ENCODE data around the gene MBNL3. TPM values are rescaled to one million over a fixed set of nuclear protein-coding genes. Genes with fewer than 3 reads are reported as not detected.

MBNL3 gene
- total RNA-seq, 2 experiments from 2014 or later = 15.3 to 19.3 TPM

DNA sequence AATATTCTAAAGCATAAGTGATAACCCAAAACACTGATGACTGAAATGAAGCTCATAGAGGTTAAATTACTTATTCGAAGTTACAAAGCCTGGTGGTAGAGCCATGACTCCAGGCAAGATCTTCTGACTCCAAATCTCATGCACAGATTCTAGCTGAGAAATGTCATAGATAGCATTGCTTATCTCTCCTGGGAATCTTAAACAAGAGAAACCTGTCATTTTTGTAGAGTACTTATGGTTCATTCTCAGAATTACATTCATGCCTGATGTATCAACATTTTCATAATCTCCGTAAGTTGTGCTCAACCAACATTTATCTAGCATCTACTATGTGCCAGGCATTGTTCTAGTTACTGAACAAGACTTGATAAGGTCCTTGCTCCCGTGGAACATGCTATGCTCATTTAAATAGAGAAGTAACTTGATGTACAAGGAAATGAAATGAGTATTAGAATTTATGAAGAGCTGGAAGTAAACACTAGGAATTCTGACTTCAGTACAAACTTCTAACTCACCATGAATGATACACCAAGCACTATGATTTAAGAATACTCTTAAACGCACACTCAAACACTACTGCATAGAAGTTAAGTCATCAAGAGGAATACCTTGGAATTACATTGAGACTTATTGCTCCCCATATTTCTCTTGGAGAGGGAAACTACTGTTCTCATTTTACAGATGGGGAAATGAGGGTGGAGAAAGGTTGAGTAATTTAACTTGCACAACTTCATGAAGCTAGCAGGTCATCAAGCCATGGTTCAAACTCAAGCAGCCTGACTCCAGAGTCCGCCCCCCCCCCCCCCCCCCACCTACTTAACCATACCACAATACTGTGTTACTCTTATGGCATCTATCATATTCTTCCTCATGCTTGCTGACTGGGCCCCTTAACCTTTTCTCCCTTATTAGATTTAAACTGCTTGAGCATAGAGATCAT, 45.4 kb downstream of the MBNL3 start:
- CTCF ChIA-PET = interaction anchor here (0.7 kb wide), 1 partner anchor 554 kb away, joined by 3 read pairs; no protein-coding TSS in a partner anchor
- Mint-ChIP-seq H3K4me3 (no peak overlapping the region), H3K36me3 (ENCODE audit: low read depth) (no peaks in the 10 kb centered on the region), H3K4me1 (peaks cover 7% of the 10 kb centered on the region), H3K27me3 (no peaks in the 10 kb centered on the region), H3K9me3 (ENCODE audit: low read depth) (peaks cover 11% of the 10 kb centered on the region), H3K27ac (no peak overlapping the region)
- POLR2A ChIA-PET = no interaction called here
- intact Hi-C loops (cut with DNase I, micrococcal nuclease) = no loop called here
- ATAC-seq (no peak), DNase-seq (no peak)

DNA sequence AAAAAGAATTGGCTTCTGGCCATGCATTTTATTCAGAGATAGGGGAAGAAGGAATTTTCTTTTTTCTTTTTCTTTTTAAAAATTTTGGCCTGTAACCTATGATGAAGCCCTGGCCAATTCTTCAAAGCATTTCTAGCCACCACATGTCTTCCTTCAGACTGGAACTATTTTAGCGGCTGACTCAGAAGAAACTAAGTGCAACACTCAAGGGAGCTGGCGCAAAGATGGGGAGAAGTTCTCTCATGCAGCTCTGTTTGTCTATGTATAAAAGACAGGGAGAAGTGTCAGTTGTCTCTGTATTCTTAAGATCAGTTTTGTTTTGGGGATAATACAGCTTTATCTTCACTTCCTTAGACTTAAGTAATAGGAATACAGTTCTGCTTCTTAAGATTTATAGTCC, 46.1 kb downstream of the MBNL3 start:
- peaks cover 7% of the 10 kb centered on the region for H3K4me1 Mint-ChIP-seq
- no peak overlapping the region for H3K27ac Mint-ChIP-seq
- DNase-seq (no peak), ATAC-seq (no peak)
- no peak overlapping the region for H3K4me3 Mint-ChIP-seq
- intact Hi-C loops (cut with DNase I, micrococcal nuclease) = no loop called here
- H3K9me3 Mint-ChIP-seq (ENCODE audit: low read depth) = peaks cover 7% of the 10 kb centered on the region
- ChIA-PET POLR2A (no interaction called here), CTCF (interaction anchor here (0.7 kb wide), 1 partner anchor 553 kb away, joined by 3 read pairs; no protein-coding TSS in a partner anchor)
- H3K27me3 Mint-ChIP-seq = no peaks in the 10 kb centered on the region
- no peaks in the 10 kb centered on the region for H3K36me3 Mint-ChIP-seq (ENCODE audit: low read depth)

DNA sequence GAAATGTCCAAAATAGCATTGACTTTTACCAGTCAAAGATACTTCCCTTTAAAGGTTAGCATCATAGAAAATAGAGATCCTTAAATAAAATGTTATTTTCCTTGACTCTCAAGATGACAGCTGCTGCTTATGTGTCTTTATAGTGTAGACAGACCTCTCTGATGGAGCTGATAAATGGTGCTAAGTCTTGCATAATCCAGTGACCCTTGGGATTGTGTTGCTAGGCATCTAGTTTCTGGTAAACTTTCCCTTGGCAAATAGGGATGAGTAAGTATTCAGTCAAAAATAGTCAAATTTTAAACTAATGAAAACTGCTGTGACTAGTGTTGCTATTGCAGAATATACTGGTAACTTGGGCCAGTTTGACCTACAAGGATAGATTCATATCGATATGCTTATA, 53.6 kb downstream of the MBNL3 start:
- H3K4me3 Mint-ChIP-seq = no peak overlapping the region
- intact Hi-C loops (cut with DNase I, micrococcal nuclease) = no loop called here
- ATAC-seq (no peak), DNase-seq (no peak)
- H3K4me1 Mint-ChIP-seq = peaks cover 2% of the 10 kb centered on the region
- no peak overlapping the region for H3K27ac Mint-ChIP-seq
- no peaks in the 10 kb centered on the region for H3K9me3 Mint-ChIP-seq (ENCODE audit: low read depth)
- peaks cover 4% of the 10 kb centered on the region for H3K36me3 Mint-ChIP-seq (ENCODE audit: low read depth)
- ChIA-PET CTCF (no interaction called here), POLR2A (no interaction called here)
- no peaks in the 10 kb centered on the region for H3K27me3 Mint-ChIP-seq

- ATAC-seq (no peak), DNase-seq (no peak)
- POLR2A ChIA-PET = no interaction called here
- peaks cover 4% of the 10 kb centered on the region for H3K36me3 Mint-ChIP-seq (ENCODE audit: low read depth)
- H3K9me3 Mint-ChIP-seq (ENCODE audit: low read depth) = no peaks in the 10 kb centered on the region
- H3K27me3 Mint-ChIP-seq = no peaks in the 10 kb centered on the region
- H3K27ac Mint-ChIP-seq = no peak overlapping the region
- peaks cover 4% of the 10 kb centered on the region for H3K4me1 Mint-ChIP-seq
- CTCF ChIA-PET = no interaction called here
- intact Hi-C loops (cut with DNase I, micrococcal nuclease) = no loop called here
- H3K4me3 Mint-ChIP-seq = no peak overlapping the region
Observed at GRCh38 chrX:132433551-132433950, 55.3 kb downstream of the MBNL3 start.

DNA sequence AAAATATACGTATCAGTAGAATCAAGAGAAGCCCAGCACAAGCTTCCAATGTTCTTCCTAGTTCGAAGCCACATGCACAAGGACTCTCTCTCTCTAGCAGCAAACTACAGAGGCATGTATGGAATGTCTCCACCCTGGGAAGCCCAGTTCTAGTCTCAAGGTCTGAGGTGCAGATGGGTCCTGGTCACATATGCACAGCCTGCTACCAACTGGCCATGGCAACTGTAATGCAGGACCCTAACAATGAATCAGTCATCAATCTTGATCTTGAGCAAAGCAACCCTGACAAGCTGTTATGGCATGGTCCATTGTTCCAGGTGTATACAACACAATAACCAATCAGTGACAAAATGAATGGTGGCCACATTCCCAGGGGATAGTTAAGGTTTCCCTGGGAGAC, 55.8 kb downstream of the MBNL3 start:
- peaks cover 4% of the 10 kb centered on the region for H3K36me3 Mint-ChIP-seq (ENCODE audit: low read depth)
- no peak overlapping the region for H3K27ac Mint-ChIP-seq
- POLR2A ChIA-PET = no interaction called here
- H3K9me3 Mint-ChIP-seq (ENCODE audit: low read depth) = no peaks in the 10 kb centered on the region
- CTCF ChIA-PET = no interaction called here
- ATAC-seq = no peak
- no peaks in the 10 kb centered on the region for H3K27me3 Mint-ChIP-seq
- H3K4me3 Mint-ChIP-seq = no peak overlapping the region
- peaks cover 4% of the 10 kb centered on the region for H3K4me1 Mint-ChIP-seq
- no peak for DNase-seq
- intact Hi-C loops (cut with DNase I, micrococcal nuclease) = no loop called here

DNA sequence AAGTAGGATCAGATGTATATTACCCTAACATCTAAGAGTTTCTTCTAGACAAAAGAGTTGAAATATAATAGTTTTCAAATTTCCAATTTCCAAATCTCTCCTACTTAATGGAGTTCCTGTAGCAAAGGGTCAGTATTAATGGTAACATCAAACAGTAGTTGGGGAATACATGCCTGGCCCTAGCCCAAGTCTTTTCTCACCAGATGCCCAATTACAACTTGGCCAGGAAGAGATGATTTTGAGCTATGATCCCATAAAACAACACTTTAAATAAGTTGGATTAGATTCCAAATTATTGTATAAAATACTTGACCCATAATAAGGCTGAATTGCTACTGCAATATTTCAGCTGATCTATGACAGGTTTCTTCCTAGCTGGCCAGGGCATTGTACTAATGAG, 59.9 kb downstream of the MBNL3 start:
- ChIA-PET CTCF (interaction anchor here (0.9 kb wide), 1 partner anchor 34 kb away, joined by 4 read pairs; no protein-coding TSS in a partner anchor), POLR2A (no interaction called here)
- Mint-ChIP-seq H3K4me1 (peaks cover 17% of the 10 kb centered on the region), H3K4me3 (no peak overlapping the region), H3K27ac (no peak overlapping the region), H3K27me3 (no peaks in the 10 kb centered on the region), H3K36me3 (ENCODE audit: low read depth) (no peaks in the 10 kb centered on the region), H3K9me3 (ENCODE audit: low read depth) (no peaks in the 10 kb centered on the region)
- DNase-seq (no peak), ATAC-seq (no peak)
- intact Hi-C loops (cut with DNase I, micrococcal nuclease) = no loop called here

DNA sequence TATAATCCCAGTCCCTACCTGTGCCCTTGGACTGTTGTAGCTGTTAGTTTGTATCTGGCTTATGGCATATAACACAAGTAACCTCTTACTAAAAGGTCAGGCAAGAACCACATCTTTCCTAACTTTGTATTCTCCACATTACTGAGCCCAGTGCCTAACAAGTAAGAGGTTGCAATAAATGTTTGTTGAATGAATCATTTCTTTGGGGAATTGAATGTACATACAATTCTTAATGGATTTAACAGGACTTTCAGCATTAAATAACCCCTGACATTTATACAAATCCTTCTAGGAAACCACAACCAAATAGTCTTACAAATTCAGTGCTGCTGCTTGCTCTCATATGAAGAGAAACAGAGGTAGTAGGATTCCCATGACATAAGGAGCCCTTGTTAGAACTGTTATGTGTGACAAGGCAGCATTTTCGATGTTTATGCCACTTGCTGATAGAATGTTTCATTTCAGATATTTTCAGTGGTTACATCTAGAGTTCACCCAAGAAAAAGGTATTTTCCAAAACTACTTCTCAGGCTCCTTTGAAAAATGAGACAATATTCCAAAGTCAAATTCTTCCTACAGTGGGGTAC, 62.0 kb downstream of the MBNL3 start:
- no peaks in the 10 kb centered on the region for H3K9me3 Mint-ChIP-seq (ENCODE audit: low read depth)
- DNase-seq (no peak), ATAC-seq (no peak)
- H3K4me3 Mint-ChIP-seq = no peak overlapping the region
- ChIA-PET CTCF (no interaction called here), POLR2A (no interaction called here)
- intact Hi-C loops (cut with DNase I, micrococcal nuclease) = no loop called here
- peaks cover 17% of the 10 kb centered on the region for H3K4me1 Mint-ChIP-seq
- H3K36me3 Mint-ChIP-seq (ENCODE audit: low read depth) = no peaks in the 10 kb centered on the region
- no peaks in the 10 kb centered on the region for H3K27me3 Mint-ChIP-seq
- H3K27ac Mint-ChIP-seq = no peak overlapping the region

- ChIA-PET CTCF (no interaction called here), POLR2A (no interaction called here)
- Mint-ChIP-seq H3K27me3 (no peaks in the 10 kb centered on the region), H3K9me3 (ENCODE audit: low read depth) (no peaks in the 10 kb centered on the region), H3K4me1 (peaks cover 17% of the 10 kb centered on the region), H3K36me3 (ENCODE audit: low read depth) (no peaks in the 10 kb centered on the region), H3K4me3 (no peak overlapping the region), H3K27ac (no peak overlapping the region)
- ATAC-seq (no peak), DNase-seq (no peak)
- intact Hi-C loops (cut with DNase I, micrococcal nuclease) = no loop called here
Observed at GRCh38 chrX:132425744-132426318, 63.0 kb downstream of the MBNL3 start.

GRCh38 chrX:132423323-132423722, 65.5 kb downstream of the MBNL3 start:
- ChIA-PET POLR2A (no interaction called here), CTCF (no interaction called here)
- H3K4me1 Mint-ChIP-seq = peaks cover 13% of the 10 kb centered on the region
- no peaks in the 10 kb centered on the region for H3K9me3 Mint-ChIP-seq (ENCODE audit: low read depth)
- no peak overlapping the region for H3K4me3 Mint-ChIP-seq
- intact Hi-C loops (cut with DNase I, micrococcal nuclease) = no loop called here
- DNase-seq (no peak), ATAC-seq (no peak)
- no peaks in the 10 kb centered on the region for H3K36me3 Mint-ChIP-seq (ENCODE audit: low read depth)
- no peaks in the 10 kb centered on the region for H3K27me3 Mint-ChIP-seq
- H3K27ac Mint-ChIP-seq = no peak overlapping the region

DNA sequence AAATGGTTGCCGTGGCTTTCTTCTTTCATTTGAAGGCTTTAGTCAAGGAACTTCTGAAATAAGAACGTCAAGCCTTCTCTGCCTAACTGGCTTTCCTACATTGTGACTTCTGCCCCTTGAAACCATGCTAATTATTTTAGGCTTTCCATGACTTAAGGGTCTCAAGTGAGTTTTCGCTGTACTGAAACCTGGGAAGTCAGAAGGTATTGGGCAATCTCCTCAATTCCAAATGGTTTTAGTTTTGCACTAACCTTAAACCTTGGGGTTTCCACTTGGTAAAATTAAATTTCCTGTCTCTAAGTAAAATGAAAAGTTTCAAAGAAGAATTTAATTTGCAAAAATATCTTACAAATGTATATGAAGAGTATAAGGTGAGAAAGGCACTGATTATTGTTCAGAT, 73.8 kb downstream of the MBNL3 start:
- DNase-seq (no peak), ATAC-seq (no peak)
- Mint-ChIP-seq H3K9me3 (ENCODE audit: low read depth) (no peaks in the 10 kb centered on the region), H3K4me1 (no peaks in the 10 kb centered on the region), H3K4me3 (no peak overlapping the region), H3K36me3 (ENCODE audit: low read depth) (no peaks in the 10 kb centered on the region), H3K27me3 (no peaks in the 10 kb centered on the region), H3K27ac (no peak overlapping the region)
- CTCF ChIA-PET = no interaction called here
- intact Hi-C loops (cut with DNase I, micrococcal nuclease) = no loop called here
- POLR2A ChIA-PET = no interaction called here

DNA sequence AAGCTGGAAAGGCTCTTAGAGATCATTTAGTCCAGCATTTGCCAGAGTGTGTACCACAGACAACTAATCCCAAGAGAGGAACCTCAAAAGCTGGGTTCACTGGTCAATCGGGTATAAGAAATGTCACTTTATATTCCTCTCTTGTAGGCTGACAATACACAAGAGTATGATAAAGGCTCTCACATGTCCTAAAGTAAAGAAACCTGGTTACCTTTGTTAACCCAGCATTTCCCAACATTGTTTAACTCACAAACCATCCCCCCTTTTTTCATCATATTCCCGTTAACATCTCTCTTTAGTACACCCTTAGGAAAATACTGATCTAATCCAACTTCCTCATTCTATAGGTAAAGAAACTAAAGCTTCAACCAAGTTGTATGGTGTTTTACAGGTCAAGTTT, 74.4 kb downstream of the MBNL3 start:
- intact Hi-C loops (cut with DNase I, micrococcal nuclease) = no loop called here
- no peak overlapping the region for H3K4me3 Mint-ChIP-seq
- DNase-seq (no peak), ATAC-seq (no peak)
- H3K27me3 Mint-ChIP-seq = no peaks in the 10 kb centered on the region
- peaks cover 3% of the 10 kb centered on the region for H3K4me1 Mint-ChIP-seq
- POLR2A ChIA-PET = no interaction called here
- H3K9me3 Mint-ChIP-seq (ENCODE audit: low read depth) = no peaks in the 10 kb centered on the region
- CTCF ChIA-PET = no interaction called here
- H3K27ac Mint-ChIP-seq = no peak overlapping the region
- no peaks in the 10 kb centered on the region for H3K36me3 Mint-ChIP-seq (ENCODE audit: low read depth)

DNA sequence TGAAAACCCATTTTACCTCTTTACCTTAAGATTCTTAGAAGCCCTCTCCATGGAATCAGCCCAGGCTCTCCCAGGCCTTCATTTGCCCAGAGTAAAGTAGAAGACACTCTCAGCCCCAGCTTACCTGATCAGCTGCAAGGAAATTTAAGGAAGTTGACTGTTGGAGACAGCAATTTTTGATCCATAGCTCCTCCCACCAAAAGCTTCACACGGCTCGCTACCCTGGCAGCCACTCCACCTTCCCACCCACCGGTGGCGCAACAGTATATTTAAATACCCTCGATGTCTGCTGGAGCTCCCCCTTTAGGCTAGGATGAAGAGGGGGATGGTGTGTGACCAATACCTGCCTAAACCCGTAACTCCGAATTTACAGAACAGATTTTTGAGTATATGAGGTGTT, 75.4 kb downstream of the MBNL3 start:
- Mint-ChIP-seq H3K4me1 (peaks cover 3% of the 10 kb centered on the region), H3K27ac (no peak overlapping the region), H3K36me3 (ENCODE audit: low read depth) (no peaks in the 10 kb centered on the region), H3K4me3 (no peak overlapping the region), H3K9me3 (ENCODE audit: low read depth) (no peaks in the 10 kb centered on the region), H3K27me3 (no peaks in the 10 kb centered on the region)
- CTCF ChIA-PET = no interaction called here
- ATAC-seq (no peak), DNase-seq (no peak)
- intact Hi-C loops (cut with DNase I, micrococcal nuclease) = no loop called here
- POLR2A ChIA-PET = no interaction called here

Data from activated CD4-positive, alpha-beta T cell treated with anti-CD3 and anti-CD28 coated beads for 36 hours (primary cell).